Measurements from ENCODE around the gene FCER1G. TPM values are rescaled to one million over a fixed set of nuclear protein-coding genes. Genes with fewer than 3 reads are reported as not detected.
A peak's percentile ranks its signal among the peaks of the same experiment; 100 is the strongest.

FCER1G gene
- total RNA-seq = under 1 TPM; 0.68 to 0.69 TPM
- polyA plus RNA-seq (2013, experiment 1 of 2) = not detected
- not detected for polyA plus RNA-seq (2013, experiment 2 of 2)
- long read RNA-seq, experiment 1 = 0 reads
- long read RNA-seq, experiment 2 = 0 reads
- long read RNA-seq, experiment 3 = 0 reads
- long read RNA-seq, experiment 4 = 0 reads

GRCh38 chr1:161215076-161215475, at the start of gene FCER1G:
FCER1G (plus strand) TSS chr1:161215295; CDS start chr1:161215322, 27 bp downstream.
- H3K4me1 ChIP-seq (ENCODE audit: control insufficient read depth, insufficient read depth, low read length) = no peaks in the 10 kb centered on the region
- Mint-ChIP-seq H3K36me3 (ENCODE audit: low read depth) (peaks cover 47% of the 10 kb centered on the region), H3K9me3 (no peaks in the 10 kb centered on the region), H3K4me3 (no peak within 1 kb of the TSS), H3K4me1 (peaks cover 38% of the 10 kb centered on the region), H3K27ac (peak within 1 kb of the TSS; percentile 58), H3K27me3 (ENCODE audit: insufficient read depth) (no peaks in the 10 kb centered on the region)
- H3K4me3 ChIP-seq (ENCODE audit: low read length) = no peak within 1 kb of the TSS
- TF ChIP-seq, protein P1, sequence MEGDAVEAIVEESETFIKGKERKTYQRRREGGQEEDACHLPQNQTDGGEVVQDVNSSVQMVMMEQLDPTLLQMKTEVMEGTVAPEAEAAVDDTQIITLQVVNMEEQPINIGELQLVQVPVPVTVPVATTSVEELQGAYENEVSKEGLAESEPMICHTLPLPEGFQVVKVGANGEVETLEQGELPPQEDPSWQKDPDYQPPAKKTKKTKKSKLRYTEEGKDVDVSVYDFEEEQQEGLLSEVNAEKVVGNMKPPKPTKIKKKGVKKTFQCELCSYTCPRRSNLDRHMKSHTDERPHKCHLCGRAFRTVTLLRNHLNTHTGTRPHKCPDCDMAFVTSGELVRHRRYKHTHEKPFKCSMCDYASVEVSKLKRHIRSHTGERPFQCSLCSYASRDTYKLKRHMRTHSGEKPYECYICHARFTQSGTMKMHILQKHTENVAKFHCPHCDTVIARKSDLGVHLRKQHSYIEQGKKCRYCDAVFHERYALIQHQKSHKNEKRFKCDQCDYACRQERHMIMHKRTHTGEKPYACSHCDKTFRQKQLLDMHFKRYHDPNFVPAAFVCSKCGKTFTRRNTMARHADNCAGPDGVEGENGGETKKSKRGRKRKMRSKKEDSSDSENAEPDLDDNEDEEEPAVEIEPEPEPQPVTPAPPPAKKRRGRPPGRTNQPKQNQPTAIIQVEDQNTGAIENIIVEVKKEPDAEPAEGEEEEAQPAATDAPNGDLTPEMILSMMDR (conservative IDR thresholded peaks at IDR 0.05) = no peak
- DNase-seq = no peak
- H3K9ac ChIP-seq (ENCODE audit: extremely low read depth, low read length, poor library complexity, severe bottlenecking) = no peak within 1 kb of the TSS
- H3K36me3 ChIP-seq (ENCODE audit: control insufficient read depth, insufficient read depth, low read length) = peaks cover 49% of the 10 kb centered on the region
- H3K27ac ChIP-seq (ENCODE audit: low read depth, low read length) = no peak within 1 kb of the TSS
- H3K27me3 ChIP-seq (ENCODE audit: control insufficient read depth, insufficient read depth, low read length, poor library complexity, severe bottlenecking) = no peaks in the 10 kb centered on the region
- WGBS, 2 experiments (ENCODE audit: insufficient coverage in 1 of 2, insufficient read length in 1 of 2) = 95 to 98% methylated on average over 7 to 10 of the region's 10 CpGs
- H3K9me3 ChIP-seq (ENCODE audit: control insufficient read depth, low read length) = no peaks in the 10 kb centered on the region

GRCh38 chr1:161165742-161166668, 49.1 kb upstream of the FCER1G start, which contains the start of gene PPOX:
PPOX (plus strand) TSS chr1:161166426; CDS start chr1:161166848, 422 bp downstream.
- peak within 1 kb of the TSS; percentile 95 for H3K27ac Mint-ChIP-seq
- peak within 1 kb of the TSS; percentile 94 for H3K4me3 ChIP-seq (ENCODE audit: low read length)
- peak within 1 kb of the TSS; percentile 85 for H3K4me3 Mint-ChIP-seq
- peaks cover 28% of the 10 kb centered on the region for H3K36me3 Mint-ChIP-seq (ENCODE audit: low read depth)
- peak within 1 kb of the TSS; percentile 69 for H3K9ac ChIP-seq (ENCODE audit: extremely low read depth, low read length, poor library complexity, severe bottlenecking)
- H3K36me3 ChIP-seq (ENCODE audit: control insufficient read depth, insufficient read depth, low read length) = peaks cover 50% of the 10 kb centered on the region
- peaks cover 5% of the 10 kb centered on the region for H3K4me1 ChIP-seq (ENCODE audit: control insufficient read depth, insufficient read depth, low read length)
- H3K9me3 Mint-ChIP-seq = no peaks in the 10 kb centered on the region
- no peaks in the 10 kb centered on the region for H3K27me3 Mint-ChIP-seq (ENCODE audit: insufficient read depth)
- H3K27me3 ChIP-seq (ENCODE audit: control insufficient read depth, insufficient read depth, low read length, poor library complexity, severe bottlenecking) = no peaks in the 10 kb centered on the region
- H3K27ac ChIP-seq (ENCODE audit: low read depth, low read length) = peak within 1 kb of the TSS; percentile 78
- peak; percentile 99 for DNase-seq
- H3K4me1 Mint-ChIP-seq = peaks cover 15% of the 10 kb centered on the region
- 1 to 2% methylated on average over 35 to 54 of the region's 54 CpGs for WGBS, 2 experiments (ENCODE audit: insufficient coverage in 1 of 2, insufficient read length in 1 of 2)
- TF ChIP-seq, protein P1 (conservative IDR thresholded peaks at IDR 0.05) = peak; percentile 63
- no peaks in the 10 kb centered on the region for H3K9me3 ChIP-seq (ENCODE audit: control insufficient read depth, low read length)

- Mint-ChIP-seq H3K27me3 (ENCODE audit: insufficient read depth) (no peaks in the 10 kb centered on the region), H3K4me1 (peaks cover 15% of the 10 kb centered on the region), H3K36me3 (ENCODE audit: low read depth) (peaks cover 31% of the 10 kb centered on the region), H3K9me3 (no peaks in the 10 kb centered on the region), H3K4me3 (peak overlapping the region; percentile 85), H3K27ac (peak overlapping the region; percentile 95)
- H3K9ac ChIP-seq (ENCODE audit: extremely low read depth, low read length, poor library complexity, severe bottlenecking) = peak overlapping the region; percentile 69
- peaks cover 5% of the 10 kb centered on the region for H3K4me1 ChIP-seq (ENCODE audit: control insufficient read depth, insufficient read depth, low read length)
- no peaks in the 10 kb centered on the region for H3K9me3 ChIP-seq (ENCODE audit: control insufficient read depth, low read length)
- no peak overlapping the region for H3K27ac ChIP-seq (ENCODE audit: low read depth, low read length)
- peaks cover 55% of the 10 kb centered on the region for H3K36me3 ChIP-seq (ENCODE audit: control insufficient read depth, insufficient read depth, low read length)
- 0 to 10% methylated on average over 3 to 33 of the region's 33 CpGs for WGBS, 2 experiments (ENCODE audit: insufficient coverage in 1 of 2, insufficient read length in 1 of 2)
- TF ChIP-seq, protein P1 (conservative IDR thresholded peaks at IDR 0.05) = peak; percentile 20
- H3K4me3 ChIP-seq (ENCODE audit: low read length) = peak overlapping the region; percentile 94
- peak; percentile 78 for DNase-seq
- no peaks in the 10 kb centered on the region for H3K27me3 ChIP-seq (ENCODE audit: control insufficient read depth, insufficient read depth, low read length, poor library complexity, severe bottlenecking)
These were observed 48.2 kb upstream of the FCER1G start for GRCh38 chr1:161166669-161167548.

All from endodermal cell (in vitro differentiated cells).